Measurements from ENCODE around the gene TEPSIN. TPM values are rescaled to one million over a fixed set of nuclear protein-coding genes. Genes with fewer than 3 reads are reported as not detected.

Gene TEPSIN
- total and polyA plus RNA-seq, 2 of the 13 experiments (the other 11 are each of a cell fraction or from before 2014, with no cell fraction given): 16.1 to 18.8 TPM

- no peak for TF ChIP-seq FOXA1 (IDR thresholded peaks at IDR 0.05)
- TF ChIP-seq FOXA1 (CRISPR knock-in tag; IDR thresholded peaks at IDR 0.05): no peak
- no peak for TF ChIP-seq ZNF552 (CRISPR knock-in tag; IDR thresholded peaks at IDR 0.05; ENCODE audit: borderline replicate concordance)
- no peak for TF ChIP-seq GTF2F1 (IDR thresholded peaks at IDR 0.05; ENCODE audit: low read length)
- TF ChIP-seq TCF12 (IDR thresholded peaks at IDR 0.05): no peak
- TF ChIP-seq TCF12 (CRISPR knock-in tag; IDR thresholded peaks at IDR 0.05): no peak
- no peak for TF ChIP-seq ZNF484 (CRISPR knock-in tag; IDR thresholded peaks at IDR 0.05; ENCODE audit: borderline replicate concordance, low read depth)
- TF ChIP-seq LCORL (IDR thresholded peaks at IDR 0.05): no peak
- TF ChIP-seq LCORL (CRISPR knock-in tag; IDR thresholded peaks at IDR 0.05): 0 out of 2 replicates have a peak, but pooled peaks have one; percentile 34
- TF ChIP-seq BORCS8-MEF2B (CRISPR knock-in tag; IDR thresholded peaks at IDR 0.05): 0 out of 2 replicates have a peak, but pooled peaks have one; percentile 16
- no peak for TF ChIP-seq AKNA (CRISPR knock-in tag; IDR thresholded peaks at IDR 0.05; ENCODE audit: borderline replicate concordance)
- no peak for TF ChIP-seq CEBPG (CRISPR knock-in tag; IDR thresholded peaks at IDR 0.05)
- no peak for TF ChIP-seq ZNF275 (CRISPR knock-in tag; IDR thresholded peaks at IDR 0.05; ENCODE audit: borderline replicate concordance)
- no peak for TF ChIP-seq SMAD9 (CRISPR knock-in tag; IDR thresholded peaks at IDR 0.05)
- TF ChIP-seq RFXANK (CRISPR knock-in tag; IDR thresholded peaks at IDR 0.05): no peak
- no peak for TF ChIP-seq MAFK (conservative IDR thresholded peaks at IDR 0.05 in 1 of 2, IDR thresholded peaks at IDR 0.05 in 1 of 2; ENCODE audit: low read length in 2 of 2)
- no peak for TF ChIP-seq ZBTB1 (CRISPR knock-in tag; IDR thresholded peaks at IDR 0.05; ENCODE audit: borderline replicate concordance)
- no peak for TF ChIP-seq ATAD3A (CRISPR knock-in tag; IDR thresholded peaks at IDR 0.05)
- TF ChIP-seq ZNF446 (CRISPR knock-in tag; IDR thresholded peaks at IDR 0.05): 0 out of 2 replicates have a peak, but pooled peaks have one; percentile 26
- no peak for TF ChIP-seq DNMT3B (CRISPR knock-in tag; conservative IDR thresholded peaks at IDR 0.05)
- no peak for TF ChIP-seq ZNF224 (CRISPR knock-in tag; IDR thresholded peaks at IDR 0.05)
- no peak for TF ChIP-seq RNF219 (CRISPR knock-in tag; IDR thresholded peaks at IDR 0.05)
- TF ChIP-seq ZNF672 (CRISPR knock-in tag; IDR thresholded peaks at IDR 0.05): no peak
- no peak for TF ChIP-seq NAIF1 (CRISPR knock-in tag; IDR thresholded peaks at IDR 0.05; ENCODE audit: borderline replicate concordance)
- no peak for TF ChIP-seq EHMT2 (IDR thresholded peaks at IDR 0.05; ENCODE audit: borderline replicate concordance, low read depth, low read length)
Measured at GRCh38 chr17:81244358-81245023, 5.6 kb upstream of the TEPSIN start (continued).
